Tibial nerve (tissue), 4 donors: Measurements from ENCODE around the gene ALOX15B. TPM values are rescaled to one million over a fixed set of nuclear protein-coding genes. Genes with fewer than 3 reads are reported as not detected.

Experiments used
- DNase-seq, 2 donors: peaks; one replicate each; pipeline ENCODE4 v3.0.0-alpha.2; 2019; ENCODE audit warnings: low spot score in 2 of 2
- H3K27ac ChIP-seq, 4 donors: fragments of 200-600 bp; sonication (generic) in 3 of 4; one replicate each; pipeline ENCODE4 v1.5.1; 2017 to 2019; ENCODE audit warnings: mild to moderate bottlenecking in 1 of 4
- H3K27me3 ChIP-seq, 2 donors: fragments of 200-600 bp; sonication (generic) in 1 of 2; one replicate each; pipeline versions ENCODE4 v1.5.1 to v1.6.0; 2017 to 2019
- H3K36me3 ChIP-seq, 3 donors: fragments of 200-600 bp; sonication (generic); one replicate each; pipeline ENCODE4 v1.5.1; 2018 to 2019
- H3K4me1 ChIP-seq, 4 donors: fragments of 200-600 bp; sonication (generic) in 3 of 4; one replicate each; pipeline ENCODE4 v1.5.1; 2017 to 2019
- H3K4me3 ChIP-seq, 4 donors: fragments of 200-600 bp; sonication (generic) in 3 of 4; one replicate each; pipeline ENCODE4 v1.5.1; 2017 to 2019; ENCODE audit warnings: mild to moderate bottlenecking in 1 of 4, moderate library complexity in 1 of 4
- H3K9me3 ChIP-seq, 4 donors: fragments of 200-600 bp; sonication (generic) in 3 of 4; one replicate each; pipeline ENCODE4 v1.5.1; 2017 to 2019
- EP300 ChIP-seq, 2 donors: sonication (generic); formaldehyde crosslinking; IDR thresholded peaks; one replicate each; pipeline ENCODE4 v1.6.1; 2017; ENCODE audit warnings: antibody characterized with exemption in 2 of 2, mild to moderate bottlenecking in 1 of 2
- POLR2A ChIP-seq, 2 donors: fragments of 450-650 bp; IDR thresholded peaks; one replicate each; pipeline ENCODE4 v1.6.1; 2017; ENCODE audit warnings: antibody characterized with exemption in 2 of 2, mild to moderate bottlenecking in 2 of 2, moderate library complexity in 2 of 2
- WGBS, 2 donors: methylation state at CpG; one replicate each; pipeline ENCODE4 v1.1.5; 2018; 5-methylcytosine and 5-hydroxymethylcytosine counted together
- small RNA-seq: library from RNA; depleted of rRNA; stranded (forward); fragments of <200 nt; gene quantifications from one replicate; pipeline ENCODE3, GENCODE V24; 2016
- total RNA-seq, 4 donors: library from RNA; depleted of rRNA; stranded (reverse); fragments of >200 nt; gene quantifications; one replicate each; pipeline ENCODE4 v1.1.0, GENCODE V29; 2016
- TF ChIP-seq, protein P1 (sequence below), 5 experiments: fragments of 200-600 bp in 3 of 5; fragments of 450-650 bp in 2 of 5; sonication (generic) in 3 of 5; IDR thresholded peaks; one replicate each; pipeline ENCODE4 v1.5.1; 2016 to 2019; ENCODE audit warnings: antibody characterized with exemption in 5 of 5, mild to moderate bottlenecking in 3 of 5, moderate library complexity in 2 of 5

Gene ALOX15B
- total RNA-seq, 4 donors from 2014 or later = 3.8 to 22.8 (median 9.3) TPM

DNA sequence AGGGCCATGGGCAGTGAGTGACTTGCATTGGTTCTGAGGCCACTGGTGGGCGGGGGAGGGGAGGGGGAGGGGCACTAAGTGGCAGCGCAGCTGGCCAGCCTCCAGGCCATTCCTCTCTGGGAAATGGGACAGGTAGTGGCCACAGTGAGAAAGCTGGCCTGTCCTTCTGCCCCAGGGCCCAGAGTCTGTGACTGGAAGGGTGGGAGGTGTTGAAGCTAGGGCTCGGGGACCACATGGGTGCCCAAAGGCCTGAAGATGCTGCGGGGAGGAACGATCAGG, 49.0 kb downstream of the ALOX15B start:
- H3K27ac ChIP-seq = no peak overlapping the region
- H3K4me1 ChIP-seq = no peaks in the 10 kb centered on the region
- no peak overlapping the region for H3K4me3 ChIP-seq
- H3K27me3 ChIP-seq = peaks cover 0 to 93% of the 10 kb centered on the region in 2 donors
- DNase-seq = no peak
- no peaks in the 10 kb centered on the region for H3K36me3 ChIP-seq
- TF ChIP-seq EP300 (IDR thresholded peaks at IDR 0.05) (no peak), POLR2A (IDR thresholded peaks at IDR 0.05) (no peak)
- TF ChIP-seq, protein P1, sequence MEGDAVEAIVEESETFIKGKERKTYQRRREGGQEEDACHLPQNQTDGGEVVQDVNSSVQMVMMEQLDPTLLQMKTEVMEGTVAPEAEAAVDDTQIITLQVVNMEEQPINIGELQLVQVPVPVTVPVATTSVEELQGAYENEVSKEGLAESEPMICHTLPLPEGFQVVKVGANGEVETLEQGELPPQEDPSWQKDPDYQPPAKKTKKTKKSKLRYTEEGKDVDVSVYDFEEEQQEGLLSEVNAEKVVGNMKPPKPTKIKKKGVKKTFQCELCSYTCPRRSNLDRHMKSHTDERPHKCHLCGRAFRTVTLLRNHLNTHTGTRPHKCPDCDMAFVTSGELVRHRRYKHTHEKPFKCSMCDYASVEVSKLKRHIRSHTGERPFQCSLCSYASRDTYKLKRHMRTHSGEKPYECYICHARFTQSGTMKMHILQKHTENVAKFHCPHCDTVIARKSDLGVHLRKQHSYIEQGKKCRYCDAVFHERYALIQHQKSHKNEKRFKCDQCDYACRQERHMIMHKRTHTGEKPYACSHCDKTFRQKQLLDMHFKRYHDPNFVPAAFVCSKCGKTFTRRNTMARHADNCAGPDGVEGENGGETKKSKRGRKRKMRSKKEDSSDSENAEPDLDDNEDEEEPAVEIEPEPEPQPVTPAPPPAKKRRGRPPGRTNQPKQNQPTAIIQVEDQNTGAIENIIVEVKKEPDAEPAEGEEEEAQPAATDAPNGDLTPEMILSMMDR (IDR thresholded peaks at IDR 0.05) = no peak
- no peaks in the 10 kb centered on the region for H3K9me3 ChIP-seq
- WGBS, 2 donors = 63 to 81% methylated on average over 3 to 4 of the region's 5 CpGs

DNA sequence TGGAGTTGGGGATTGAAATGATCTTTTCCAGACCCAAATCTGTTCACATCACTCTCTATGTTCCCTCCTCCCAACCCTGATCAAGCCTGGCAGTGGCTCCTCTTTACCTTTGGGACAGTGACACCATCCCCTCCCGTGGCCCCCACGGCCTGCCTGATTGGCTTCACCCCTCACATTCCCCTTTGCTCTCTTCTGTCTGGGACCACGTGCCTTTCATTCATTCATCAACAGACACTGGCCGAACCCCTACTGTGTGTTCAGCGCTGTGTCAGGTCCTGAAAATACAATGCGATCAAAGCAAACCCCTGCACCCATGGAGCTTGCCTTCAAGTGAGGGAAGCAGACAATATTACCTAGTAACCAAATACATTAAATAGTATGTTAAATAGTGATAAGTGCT, 50.9 kb downstream of the ALOX15B start:
- Histone ChIP-seq H3K4me3 (no peak overlapping the region), H3K27ac (no peak overlapping the region), H3K4me1 (no peaks in the 10 kb centered on the region), H3K36me3 (no peaks in the 10 kb centered on the region), H3K9me3 (no peaks in the 10 kb centered on the region), H3K27me3 (peaks cover 0 to 86% of the 10 kb centered on the region in 2 donors)
- WGBS, 2 donors = 63 to 67% methylated on average over 6 of the region's 6 CpGs
- TF ChIP-seq, protein P1 (IDR thresholded peaks at IDR 0.05) = no peak
- TF ChIP-seq EP300 (IDR thresholded peaks at IDR 0.05) (no peak), POLR2A (IDR thresholded peaks at IDR 0.05) (no peak)
- DNase-seq = no peak

DNA sequence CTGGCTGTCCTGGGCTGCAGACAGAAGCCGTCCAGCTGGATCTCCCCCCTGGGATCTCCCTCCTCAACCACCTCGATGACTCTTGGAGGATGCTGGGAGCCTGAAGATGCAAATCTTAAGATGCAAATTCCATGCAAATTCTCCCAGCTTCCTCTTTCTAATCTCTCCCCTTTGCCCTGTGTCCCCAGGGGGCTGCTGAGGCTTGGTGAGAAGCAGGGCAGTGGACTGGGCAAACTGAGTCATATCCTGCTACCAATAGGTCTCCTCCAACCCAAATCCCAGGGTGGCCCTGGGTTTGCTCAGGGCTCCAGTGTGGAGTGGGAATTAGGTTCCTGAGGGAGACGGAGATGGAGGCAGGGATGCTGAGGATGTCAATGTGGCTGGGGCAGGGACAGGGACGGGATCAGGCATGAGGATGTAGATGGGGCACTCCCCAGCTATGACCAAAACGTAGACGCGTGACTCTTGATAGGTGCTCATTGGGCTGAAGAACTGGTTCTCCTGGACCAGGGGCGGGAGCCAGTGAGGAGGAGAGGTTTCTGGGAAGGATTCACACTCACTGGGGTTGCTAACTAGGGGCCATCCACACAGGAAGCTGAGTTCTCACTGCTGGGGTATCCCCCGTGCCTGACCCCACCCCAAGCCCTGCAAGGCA, 52.3 kb downstream of the ALOX15B start:
- TF ChIP-seq EP300 (IDR thresholded peaks at IDR 0.05) (no peak), POLR2A (IDR thresholded peaks at IDR 0.05) (no peak)
- TF ChIP-seq, protein P1 (IDR thresholded peaks at IDR 0.05) = no peak
- H3K4me1 ChIP-seq = no peaks in the 10 kb centered on the region
- H3K27me3 ChIP-seq = peaks cover 0 to 88% of the 10 kb centered on the region in 2 donors
- WGBS, 2 donors = 55 to 59% methylated on average over 9 of the region's 9 CpGs
- no peak overlapping the region for H3K27ac ChIP-seq
- no peaks in the 10 kb centered on the region for H3K36me3 ChIP-seq
- no peaks in the 10 kb centered on the region for H3K9me3 ChIP-seq
- H3K4me3 ChIP-seq = no peak overlapping the region
- no peak for DNase-seq

DNA sequence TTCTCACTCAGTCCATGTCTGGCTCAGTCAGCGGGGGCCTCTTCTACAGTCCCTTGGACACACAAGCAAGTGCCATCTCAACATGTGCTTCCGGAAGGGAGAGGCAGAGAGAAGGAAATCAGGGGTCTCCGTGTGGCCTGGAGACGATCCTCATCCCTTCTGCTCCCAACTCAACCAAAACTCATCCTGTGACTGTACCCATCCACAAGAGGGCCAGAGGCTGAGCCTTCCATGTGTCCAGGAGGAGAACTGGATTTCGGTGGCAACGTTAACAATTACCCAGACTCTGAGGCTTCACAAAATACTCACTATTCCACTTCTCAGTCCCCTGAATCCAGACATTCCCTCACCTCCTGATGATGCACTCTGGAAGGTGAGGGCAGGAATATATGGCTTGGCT, 56.5 kb downstream of the ALOX15B start:
- Histone ChIP-seq H3K36me3 (no peaks in the 10 kb centered on the region), H3K9me3 (no peaks in the 10 kb centered on the region), H3K27me3 (peaks cover 0 to 65% of the 10 kb centered on the region in 2 donors), H3K4me3 (no peak overlapping the region), H3K27ac (no peak overlapping the region), H3K4me1 (no peaks in the 10 kb centered on the region)
- WGBS, 2 donors = 70 to 76% methylated on average over 6 of the region's 6 CpGs
- no peak for DNase-seq
- TF ChIP-seq, protein P1 (IDR thresholded peaks at IDR 0.05) = no peak
- TF ChIP-seq EP300 (IDR thresholded peaks at IDR 0.05) (no peak), POLR2A (IDR thresholded peaks at IDR 0.05) (no peak)

DNA sequence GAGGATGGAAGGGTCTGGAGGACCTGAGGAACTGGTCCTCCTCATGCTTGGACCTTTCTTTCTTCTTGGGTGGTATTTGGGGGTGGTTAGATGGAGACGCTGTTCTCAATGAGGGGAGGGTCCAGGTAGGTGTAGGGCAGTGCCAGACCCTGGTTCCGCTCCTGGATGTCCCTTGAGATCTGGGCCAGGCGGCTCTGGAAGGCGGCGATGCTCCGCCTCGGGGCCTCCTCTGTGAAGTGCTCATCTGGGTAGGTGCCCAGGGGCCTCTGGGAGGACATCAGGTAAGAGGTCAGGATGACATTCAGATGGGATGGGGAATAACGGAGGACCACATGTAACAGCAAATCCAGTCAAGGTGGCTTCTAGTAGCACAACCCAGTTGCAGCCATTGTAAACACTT, 57.7 kb downstream of the ALOX15B start:
- WGBS, 2 donors = 85 to 88% methylated on average over 8 of the region's 8 CpGs
- H3K9me3 ChIP-seq = no peaks in the 10 kb centered on the region

More for the DNA sequence above, 57.7 kb downstream of the ALOX15B start:
- TF ChIP-seq EP300 (IDR thresholded peaks at IDR 0.05) (no peak), POLR2A (IDR thresholded peaks at IDR 0.05) (no peak)
- TF ChIP-seq, protein P1 (IDR thresholded peaks at IDR 0.05) = no peak
- Histone ChIP-seq H3K36me3 (no peaks in the 10 kb centered on the region), H3K27ac (no peak overlapping the region), H3K4me1 (no peaks in the 10 kb centered on the region), H3K4me3 (no peak overlapping the region), H3K27me3 (peaks cover 0 to 53% of the 10 kb centered on the region in 2 donors)
- no peak for DNase-seq

Small RNAs within 50 kb of the gene (small RNA-seq; reads per million reads assigned to genes)
- not detected for gene MIR4314

Other genes with a start within 250 kb of the ALOX15B start
- gene KDM6B, start 204.8 kb upstream of the ALOX15B start, total RNA-seq = 10 to 100 TPM in 2 of 4 donors, 1 to 10 TPM in 2; 7.5 to 10.8 (median 9.7) TPM
- 10 to 100 TPM in 3 of 4 donors, 1 to 10 TPM in 1; 9.2 to 41.7 (median 25.6) TPM for gene TMEM88, start 184.0 kb upstream of the ALOX15B start, total RNA-seq
- gene NAA38, start 181.5 kb upstream of the ALOX15B start, total RNA-seq = 100 to 1,000 TPM; 104 to 198 (median 167) TPM
- 10 to 100 TPM in 2 of 4 donors, 1 to 10 TPM in 2; 9.4 to 13.6 (median 11.1) TPM for gene CYB5D1, start 181.1 kb upstream of the ALOX15B start, total RNA-seq
- gene CHD3, start 150.3 kb upstream of the ALOX15B start, total RNA-seq = 100 to 1,000 TPM in 3 of 4 donors, 10 to 100 TPM in 1; 80.4 to 202 (median 125) TPM
- 10 to 100 TPM in 1 of 4 donors, 1 to 10 TPM in 3; 2.6 to 41.2 (median 3.8) TPM for gene RNF227, start 122.8 kb upstream of the ALOX15B start, total RNA-seq
- gene KCNAB3, start 109.2 kb upstream of the ALOX15B start, total RNA-seq = 1 to 10 TPM; 1.1 to 6.0 (median 1.4) TPM
- gene TRAPPC1, start 107.1 kb upstream of the ALOX15B start, total RNA-seq = 10 to 100 TPM; 24.1 to 39.3 (median 36.8) TPM
- gene CNTROB, start 106.9 kb upstream of the ALOX15B start, total RNA-seq = 10 to 100 TPM; 22.4 to 38.0 (median 28.0) TPM
- gene GUCY2D, start 36.4 kb upstream of the ALOX15B start, total RNA-seq = under 1 TPM in 1 of 4 donors, not detected in 3; 0.30 TPM
- not detected for gene ALOX12B, start 48.7 kb downstream of the ALOX15B start, total RNA-seq
- not detected for gene ALOXE3, start 79.5 kb downstream of the ALOX15B start, total RNA-seq
- 1 to 10 TPM in 1 of 4 donors, not detected in 3; 2.1 TPM for gene HES7, start 85.0 kb downstream of the ALOX15B start, total RNA-seq
- gene PER1, start 113.3 kb downstream of the ALOX15B start, total RNA-seq = 100 to 1,000 TPM; 157 to 328 (median 204) TPM
- gene VAMP2, start 123.9 kb downstream of the ALOX15B start, total RNA-seq = 10 to 100 TPM; 48.0 to 72.1 (median 59.0) TPM
- gene TMEM107, start 137.3 kb downstream of the ALOX15B start, total RNA-seq = 10 to 100 TPM; 28.2 to 47.1 (median 38.2) TPM
- gene BORCS6, start 151.1 kb downstream of the ALOX15B start, total RNA-seq = 10 to 100 TPM; 13.8 to 22.4 (median 19.4) TPM
- 10 to 100 TPM; 31.2 to 78.1 (median 39.6) TPM for gene AURKB, start 171.5 kb downstream of the ALOX15B start, total RNA-seq
- 10 to 100 TPM; 22.3 to 30.1 (median 25.3) TPM for gene CTC1, start 209.0 kb downstream of the ALOX15B start, total RNA-seq
- 10 to 100 TPM; 19.2 to 39.9 (median 29.5) TPM for gene PFAS, start 210.2 kb downstream of the ALOX15B start, total RNA-seq
- 10 to 100 TPM; 23.0 to 35.4 (median 25.1) TPM for gene RANGRF, start 249.6 kb downstream of the ALOX15B start, total RNA-seq